NCI-H526 (cell line): ENCODE data around the gene NEB.
"Not testable (repeated sequence)": the region's sequence is repeated elsewhere in the genome, so short reads cannot be mapped to it uniquely, and the experiment has no call there.

Source experiments
- DNase-seq, 2 experiments: peaks; one replicate each; lab custom pipeline; 2025; lab: John Stamatoyannopoulos, UW

Gene NEB

DNA sequence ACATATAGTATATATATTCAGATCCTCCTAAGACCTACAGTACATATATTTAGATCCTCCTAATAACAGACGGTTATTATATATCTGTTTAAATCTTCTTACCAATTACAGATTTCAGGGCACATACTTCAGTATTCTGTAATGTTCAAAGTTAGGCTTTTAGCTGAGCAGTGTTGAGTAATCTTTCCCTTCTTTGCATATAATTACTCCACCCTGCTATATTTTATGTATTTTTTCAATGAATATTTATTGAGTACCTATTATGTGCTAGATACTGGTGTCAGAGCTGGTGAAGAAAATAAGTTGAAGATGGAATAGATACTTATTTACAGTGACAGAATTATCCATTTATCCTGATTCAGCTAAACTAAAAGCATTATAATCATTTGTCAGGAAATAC is 84.9 kb downstream of the NEB start:
- DNase-seq, result no peak

- not testable (repeated sequence) for DNase-seq
These were observed 87.8 kb downstream of the NEB start for GRCh38 chr2:151646512-151646911.

DNA sequence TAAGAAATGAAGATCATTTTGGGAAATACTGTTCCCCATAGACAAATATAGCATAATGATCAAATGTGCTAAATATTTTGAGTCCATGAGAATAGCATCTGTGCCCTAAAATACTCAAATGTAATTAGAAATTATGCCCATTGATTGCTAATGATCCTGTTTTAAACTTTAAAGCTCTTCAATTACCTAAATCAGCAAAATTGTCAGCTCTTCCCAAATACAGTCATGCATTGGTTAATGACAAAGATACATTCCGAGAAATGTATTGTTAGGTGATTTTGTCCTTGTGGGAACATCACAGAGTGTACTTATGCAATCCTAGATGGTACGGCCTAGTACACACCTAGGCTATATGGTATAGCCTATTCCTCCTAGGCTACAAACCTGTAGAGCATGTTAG is 89.7 kb downstream of the NEB start:
- peak in 1 of 2 experiments; percentile 11 for DNase-seq

DNA sequence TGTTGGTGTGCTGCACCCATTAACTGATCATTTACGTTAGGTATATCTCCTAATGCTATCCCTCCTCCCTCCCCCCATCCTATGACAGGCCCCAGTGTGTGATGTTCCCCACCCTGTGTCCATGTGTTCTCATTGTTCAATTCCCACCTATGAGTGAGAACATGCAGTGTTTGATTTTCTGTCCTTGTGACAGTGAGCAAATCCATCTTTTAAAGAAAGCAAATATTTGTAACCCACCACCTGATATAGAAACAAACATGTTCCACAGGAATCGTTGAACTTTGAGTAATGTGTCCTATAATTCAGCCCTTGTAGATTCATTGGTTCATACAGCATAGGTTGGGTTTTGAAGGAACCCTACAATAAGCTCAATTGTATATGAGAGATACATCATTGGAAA is 92.4 kb downstream of the NEB start:
- DNase-seq, result not testable (repeated sequence)

- no peak for DNase-seq
These were observed 94.2 kb downstream of the NEB start for GRCh38 chr2:151640087-151640486.

GRCh38 chr2:151638990-151639389 is 95.3 kb downstream of the NEB start:
- no peak for DNase-seq

DNA sequence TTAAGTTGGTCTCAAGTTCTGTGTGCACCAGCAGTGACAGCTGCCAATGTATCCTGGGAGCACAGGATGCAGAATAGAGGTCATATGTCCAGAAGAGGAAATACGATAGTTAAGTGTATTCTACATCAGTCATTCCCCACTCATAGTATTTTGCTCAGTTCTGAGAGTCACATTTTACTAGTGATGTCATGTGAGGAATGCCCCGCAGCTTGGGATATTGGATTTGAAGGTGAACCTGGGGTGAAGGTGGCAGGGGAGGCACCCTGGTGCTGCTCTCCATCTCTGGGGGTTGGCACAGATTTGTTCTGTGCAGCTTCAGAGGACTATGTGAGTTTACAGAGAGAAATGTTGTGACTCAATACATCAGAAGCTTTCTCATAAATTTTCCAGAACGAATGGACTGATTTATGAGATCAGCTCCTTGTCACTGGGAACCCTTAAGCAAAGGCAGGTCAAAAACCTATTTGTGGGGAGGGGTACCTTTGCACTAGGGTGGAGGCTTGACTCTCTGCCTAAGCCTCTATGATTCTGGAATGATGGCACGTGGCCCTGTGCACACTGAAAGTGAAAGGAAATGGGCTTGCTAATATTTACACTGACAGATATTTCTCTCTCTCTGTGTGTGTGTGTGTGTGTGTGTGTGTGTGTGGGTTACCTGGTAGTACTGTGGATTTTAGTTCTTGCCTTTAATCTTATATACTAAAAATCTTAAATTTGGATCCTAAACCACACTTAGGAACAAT is 95.9 kb downstream of the NEB start:
- peak in 1 of 2 experiments; percentile 31 for DNase-seq

DNA sequence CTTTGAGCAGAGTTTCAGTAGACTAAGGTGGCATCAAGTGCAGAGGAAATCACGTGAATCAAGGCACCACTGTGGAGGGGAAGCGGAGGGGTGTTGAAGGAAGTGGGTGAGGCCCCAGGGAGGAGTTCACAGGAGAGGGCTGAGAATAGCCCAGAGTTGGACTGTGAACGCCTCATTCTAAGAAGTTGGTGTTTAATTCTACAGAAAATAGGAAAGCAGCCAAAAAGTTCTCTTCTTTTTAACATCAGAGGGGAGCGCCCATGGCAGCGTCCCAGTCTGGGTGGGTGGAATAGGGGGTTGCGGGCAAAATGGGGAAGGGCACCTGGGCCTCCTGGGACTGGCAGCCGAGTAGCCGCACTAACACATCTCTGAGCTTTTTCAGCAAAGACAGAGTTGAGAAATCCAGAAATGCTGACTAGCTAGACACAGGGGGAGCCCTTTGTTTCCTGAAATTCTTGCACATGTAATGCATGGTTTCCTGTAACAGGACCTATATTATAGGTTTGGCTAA is 97.0 kb downstream of the NEB start:
- peak in 1 of 2 experiments; percentile 35 for DNase-seq

DNA sequence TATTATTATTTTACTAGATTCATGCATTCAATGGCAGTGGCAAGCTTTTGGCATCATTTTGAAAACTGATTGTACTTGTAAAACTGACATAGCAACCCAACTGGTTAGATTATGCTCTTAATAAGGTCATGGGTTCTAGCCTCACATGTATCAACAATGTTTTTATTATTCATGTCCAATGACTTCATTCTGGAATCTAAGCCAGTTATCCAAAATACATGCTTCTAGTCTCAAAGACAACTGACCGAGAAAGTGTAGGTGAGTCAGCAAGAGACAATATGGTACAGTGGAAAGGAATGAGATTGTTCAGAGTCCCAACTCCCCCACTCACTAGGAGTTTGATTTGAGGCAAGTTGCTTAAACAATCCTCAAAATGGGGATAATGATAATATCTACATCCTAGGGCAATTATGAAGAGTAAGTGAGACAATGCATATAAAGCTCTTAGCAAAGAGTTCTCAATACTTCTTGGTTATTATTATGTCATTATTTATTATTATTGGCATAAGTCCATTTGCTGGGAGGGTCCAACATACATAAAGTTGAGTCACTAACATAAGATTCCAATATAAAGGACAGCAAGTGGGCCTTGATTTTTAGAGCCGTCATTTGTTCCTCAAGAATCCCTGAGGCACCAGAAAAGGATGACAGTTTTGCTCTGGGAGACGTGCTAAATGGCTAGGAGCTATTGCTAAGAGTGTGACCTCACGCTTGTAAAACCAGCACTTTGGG is 99.4 kb downstream of the NEB start:
- no peak for DNase-seq

- DNase-seq, result peak; percentile 68 to 71
These were observed 101.2 kb downstream of the NEB start for GRCh38 chr2:151632993-151633565.

- peak in 1 of 2 experiments; percentile 25 for DNase-seq
These were observed 103.9 kb downstream of the NEB start for GRCh38 chr2:151630372-151630771.

DNA sequence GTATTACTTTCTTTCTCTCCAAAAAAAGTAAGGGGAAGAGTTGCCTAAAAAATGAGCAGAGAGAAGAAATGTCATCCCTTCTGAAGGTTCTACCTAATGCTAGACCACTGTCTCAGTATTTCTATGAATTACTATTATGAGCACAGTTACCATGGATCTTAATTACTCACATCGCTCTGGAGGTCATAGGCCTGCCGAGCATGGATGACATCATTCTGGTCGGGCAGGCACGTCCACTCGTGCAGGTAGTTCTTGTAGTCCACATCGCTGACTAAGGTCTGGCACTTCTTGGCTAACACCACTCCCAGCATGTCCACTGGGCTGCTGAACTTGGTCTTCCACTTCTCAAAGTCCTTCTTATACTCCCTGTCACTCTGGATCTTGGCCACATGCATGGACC is 106.9 kb downstream of the NEB start:
- DNase-seq, result no peak

DNA sequence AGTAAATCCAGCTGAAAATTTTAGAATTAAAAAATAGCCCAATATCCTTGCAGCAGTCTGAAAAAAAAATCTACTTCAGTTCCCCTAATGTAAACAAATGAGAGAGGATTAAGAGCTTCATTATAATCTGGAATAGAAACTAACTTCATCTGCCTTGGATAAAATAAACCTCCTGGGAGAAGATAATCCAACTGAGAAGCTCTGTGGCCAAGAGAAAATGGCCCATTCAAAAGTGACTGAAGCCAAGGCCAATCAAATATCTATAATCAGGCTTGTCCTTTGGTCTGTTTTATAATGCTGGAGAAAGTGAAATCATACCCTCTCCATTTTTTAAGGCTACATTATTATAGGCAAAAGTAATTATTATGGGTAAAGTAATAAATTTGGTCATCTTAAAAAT is 110.0 kb downstream of the NEB start:
- DNase-seq, result peak in 1 of 2 experiments; percentile 31

GRCh38 chr2:151623631-151624030 is 110.6 kb downstream of the NEB start:
- no peak for DNase-seq

DNA sequence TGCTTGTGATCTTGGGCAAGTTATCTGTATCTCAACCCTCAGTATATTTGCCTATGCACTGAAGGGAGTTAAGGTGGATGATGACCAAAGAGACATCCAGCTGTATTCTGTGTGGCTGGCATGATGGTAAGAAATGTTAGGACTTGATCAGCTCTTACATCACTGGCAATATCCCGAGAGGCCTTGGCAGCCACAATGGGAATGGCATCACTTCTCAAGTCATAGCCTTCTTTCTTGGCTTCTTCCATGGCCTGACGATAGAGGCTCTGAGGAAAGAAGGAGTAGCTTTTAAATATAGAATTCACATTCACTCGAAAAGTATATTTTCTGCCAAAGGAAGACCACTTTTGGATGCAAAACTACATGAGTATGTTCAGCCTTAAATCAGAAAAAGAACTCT is 113.5 kb downstream of the NEB start:
- DNase-seq, result peak in 1 of 2 experiments; percentile 12

GRCh38 chr2:151619337-151619989 is 114.8 kb downstream of the NEB start:
- no peak for DNase-seq

- DNase-seq, result no peak
These were observed 117.4 kb downstream of the NEB start for GRCh38 chr2:151616760-151617339.

DNA sequence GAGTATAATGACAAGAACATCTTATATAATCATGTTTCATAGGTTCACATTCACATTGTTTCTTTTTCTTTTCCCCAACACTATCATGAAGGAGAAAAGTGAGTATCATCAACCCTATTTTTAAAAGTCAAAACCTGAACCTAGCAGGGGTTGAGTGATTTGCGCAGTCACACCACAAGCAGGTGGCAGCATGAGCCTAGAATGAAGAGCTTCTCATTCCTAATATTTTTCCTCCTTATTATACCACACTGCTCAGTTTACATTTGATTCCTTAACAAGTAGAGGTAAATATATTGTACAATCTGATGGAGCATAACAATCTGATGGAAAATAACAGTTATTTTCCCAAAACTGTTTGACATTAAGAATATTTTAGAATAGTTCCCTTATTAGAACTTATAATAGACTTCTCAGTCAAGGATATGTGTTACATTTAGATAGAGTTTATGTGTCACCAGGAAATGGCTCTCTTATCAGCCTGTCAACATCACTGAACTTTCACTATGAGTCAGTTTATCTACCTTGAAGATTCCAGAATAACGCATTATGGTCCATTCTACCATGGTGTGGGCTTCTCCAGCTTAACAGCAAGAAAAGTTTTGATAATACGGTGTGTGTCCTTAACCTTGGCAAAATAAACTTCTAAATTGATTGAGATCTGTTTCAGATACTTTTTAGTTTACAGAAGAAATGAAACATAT is 119.5 kb downstream of the NEB start:
- DNase-seq, result no peak

DNA sequence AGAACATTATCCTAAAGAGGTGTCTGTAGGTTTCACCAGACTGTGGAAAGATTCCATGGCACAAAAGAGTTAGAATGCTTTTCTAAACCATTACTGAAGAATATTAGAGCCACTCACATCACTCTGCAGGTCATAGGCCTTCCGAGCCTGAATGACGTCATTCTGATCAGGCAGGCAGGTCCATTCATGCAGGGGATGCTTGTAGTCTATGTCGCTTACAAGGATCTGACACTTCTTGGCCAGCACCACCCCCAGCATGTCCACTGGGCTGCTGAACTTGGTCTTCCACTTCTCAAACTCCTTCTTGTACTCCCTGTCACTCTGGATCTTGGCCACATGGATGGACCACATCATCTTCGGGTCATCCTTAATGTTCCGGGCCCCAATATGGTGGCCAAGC is 120.1 kb downstream of the NEB start:
- DNase-seq, result no peak

DNA sequence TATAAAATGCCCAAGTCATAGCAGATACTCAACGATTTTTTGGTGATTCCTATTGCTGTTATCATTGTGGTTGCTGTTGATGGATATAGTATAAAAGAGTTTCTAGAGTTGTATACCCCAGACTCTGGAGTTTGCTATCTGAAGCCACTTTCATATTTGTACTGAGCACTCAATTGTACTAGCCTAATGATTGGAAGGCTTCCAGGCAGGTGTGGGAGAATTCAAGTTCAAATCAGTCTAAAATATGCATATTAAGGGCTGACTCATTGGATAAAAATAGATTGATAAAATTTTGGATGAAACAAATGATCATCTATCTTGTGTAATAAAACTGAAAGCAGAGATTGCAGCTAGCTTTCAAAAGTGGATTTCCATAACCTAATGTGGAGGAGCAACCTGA is 122.9 kb downstream of the NEB start:
- no peak for DNase-seq

DNA sequence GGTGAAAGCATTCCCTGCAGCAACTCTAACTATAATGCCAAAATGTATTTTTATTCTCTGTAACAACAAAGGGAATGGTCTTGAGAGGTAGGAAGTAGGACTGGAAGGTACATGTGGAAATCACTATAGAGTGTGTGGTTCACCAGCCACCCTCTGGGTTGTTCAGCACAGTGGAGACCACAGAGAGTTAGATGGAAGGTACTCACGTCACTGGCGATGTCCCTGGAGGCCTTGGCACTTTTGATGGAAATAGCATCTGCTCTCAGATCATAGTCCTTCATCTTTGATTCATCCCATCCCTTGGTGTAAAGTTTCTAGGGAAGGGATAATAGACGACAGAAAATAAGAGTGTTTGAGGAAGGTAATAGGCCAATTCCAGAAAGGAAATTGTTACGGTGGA is 124.0 kb downstream of the NEB start:
- DNase-seq, result no peak
